Brain microvascular endothelial cell (primary cell): ENCODE measurements around the gene NR3C1.

Experiments
- DNase-seq: peaks from one replicate; pipeline ENCODE4 v3.0.0-alpha.2; 2020
- H3K27ac ChIP-seq: fragments of 250-450 bp; sonication (Bioruptor Pico); 2 replicates; pipeline ENCODE4 v1.5.1; 2020; ENCODE audit warnings: mild to moderate bottlenecking, moderate library complexity
- H3K27me3 ChIP-seq: fragments of 250-450 bp; sonication (Bioruptor Pico); replicated peaks from 2 replicates; pipeline ENCODE4 v1.5.1; 2020; ENCODE audit warnings: mild to moderate bottlenecking
- H3K36me3 ChIP-seq: fragments of 250-450 bp; sonication (Bioruptor Pico); replicated peaks from 2 replicates; pipeline ENCODE4 v1.5.1; 2020; ENCODE audit warnings: mild to moderate bottlenecking
- H3K4me3 ChIP-seq: 2 replicates; pipeline ENCODE4 v1.5.1; 2011; ENCODE audit warnings: low read depth, mild to moderate bottlenecking, control low read depth, low read length, moderate library complexity
- CTCF ChIP-seq: IDR thresholded peaks from 2 replicates; pipeline ENCODE4 v1.5.1; 2011; ENCODE audit warnings: low read depth, mild to moderate bottlenecking, moderate library complexity, low read length, control low read depth, inconsistent platforms; ENCODE audit errors: missing control alignments
- in situ Hi-C: cut with HindIII; loops from 2 replicates; pipeline ENCODE4 v1.10.0; 2017; ENCODE audit warnings: low sequenced_read_pairs, low pct_ligation_motif_present

Gene NR3C1

GRCh38 chr5:143228597-143229293 is 174.7 kb downstream of the NR3C1 start:
- Histone ChIP-seq H3K27me3 (no peaks in the 10 kb centered on the region), H3K36me3 (no peaks in the 10 kb centered on the region), H3K4me3 (no peak overlapping the region), H3K27ac (no peak overlapping the region)
- no peak for TF ChIP-seq CTCF
- DNase-seq = no peak
- in situ Hi-C loops = no loop called here
